Glomerular endothelial cell (primary cell): ENCODE measurements around the gene ZNF48. TPM values are rescaled to one million over a fixed set of nuclear protein-coding genes. Genes with fewer than 3 reads are reported as not detected.

Experiments
- DNase-seq: peaks from one replicate; pipeline ENCODE4 v3.0.0-alpha.2; 2011; ENCODE audit warnings: low read depth, low spot score; ENCODE audit errors: extremely low read depth
- total RNA-seq: library from RNA; depleted of rRNA; stranded (reverse); fragments of >200 nt; gene quantifications from 2 replicates; pipeline ENCODE4 v1.2.3, GENCODE V29; 2015

Gene ZNF48
- 14.0 and 14.4 TPM in 2 replicates for total RNA-seq

DNA sequence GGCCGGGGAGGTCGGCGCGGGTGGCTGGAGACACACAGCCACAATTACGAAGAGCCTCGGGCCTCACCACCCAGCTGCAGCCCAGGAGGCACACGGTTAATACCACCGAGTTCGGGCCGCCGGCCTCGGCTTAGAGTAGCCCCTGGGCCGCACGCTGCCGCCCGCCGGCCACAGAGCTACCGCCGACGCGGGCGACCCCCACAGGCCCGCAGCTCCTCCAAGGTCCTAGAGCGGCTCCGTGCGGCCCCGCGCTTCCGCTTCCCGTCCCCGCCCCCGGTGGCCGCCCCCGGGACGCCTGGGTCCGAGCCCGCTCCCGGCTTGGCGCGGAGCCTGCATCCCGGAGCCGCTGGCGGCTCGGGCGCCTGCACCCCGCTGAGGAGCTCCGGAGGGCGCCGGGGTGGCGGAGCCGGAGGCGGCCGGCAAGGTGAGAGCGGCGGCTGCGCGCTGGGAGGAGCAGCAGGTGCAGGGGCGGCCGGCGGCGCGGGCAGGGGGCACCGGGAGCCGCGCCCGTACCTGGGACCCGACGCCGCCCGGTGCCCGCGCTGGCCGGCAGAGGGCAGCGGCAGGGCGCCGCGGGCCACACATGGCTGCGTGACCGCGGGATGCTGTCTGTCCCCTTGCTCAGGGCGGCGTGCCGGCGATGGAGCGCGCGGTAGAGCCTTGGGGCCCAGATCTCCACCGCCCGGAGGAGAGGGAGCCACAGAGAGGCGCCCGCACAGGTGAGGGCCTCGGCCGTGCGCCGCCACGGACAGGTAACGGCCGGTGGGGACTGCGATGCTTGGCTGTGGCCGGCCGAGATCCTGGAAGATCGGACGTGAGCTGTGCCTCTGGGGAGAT is at the start of gene ZNF48:
Gene ZNF48 (plus strand): TSS at position 266 of the 837 bp plus-strand sequence. CDS start 375 bp downstream, at position 641.
- no peak for DNase-seq

DNA sequence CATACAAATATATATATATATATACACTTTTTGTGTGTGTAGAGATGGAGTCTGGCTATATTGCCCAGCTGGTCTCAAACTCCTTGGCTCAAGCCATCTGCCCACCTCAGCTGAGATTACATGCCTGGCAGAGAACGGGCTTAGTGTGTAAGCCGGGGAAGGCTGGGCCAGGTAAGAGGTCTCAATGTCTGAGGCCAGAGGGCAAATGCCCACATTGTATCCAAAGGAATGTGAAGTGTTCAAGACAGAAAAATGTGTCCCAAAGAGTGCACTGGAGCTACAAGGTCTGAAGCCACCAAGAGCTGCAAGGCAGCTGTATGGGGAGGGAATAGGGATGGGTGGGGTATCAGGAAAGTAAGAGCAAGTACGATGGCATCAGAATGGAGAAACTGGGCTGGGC is 48.9 kb upstream of the ZNF48 start:
- DNase-seq = no peak

DNA sequence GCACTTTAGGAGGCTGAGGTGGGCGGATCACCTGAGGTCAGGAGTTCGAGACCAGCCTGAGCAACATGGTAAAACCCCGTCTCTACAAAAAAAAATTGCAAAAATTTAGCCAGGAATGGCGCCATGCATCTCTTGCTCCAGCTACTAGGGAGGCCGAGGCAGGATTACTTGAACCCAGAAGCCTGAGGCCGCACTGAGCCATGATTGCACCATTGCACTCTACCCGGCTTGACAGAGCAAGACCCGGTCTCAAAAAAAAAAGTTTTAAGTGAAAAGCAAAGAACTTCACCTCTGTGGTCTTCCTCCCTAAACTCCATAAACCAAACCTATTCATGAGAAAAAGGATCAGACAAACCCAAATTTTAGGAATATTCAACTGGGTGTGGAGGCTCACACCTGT is 47.1 kb upstream of the ZNF48 start:
- DNase-seq = no peak

DNA sequence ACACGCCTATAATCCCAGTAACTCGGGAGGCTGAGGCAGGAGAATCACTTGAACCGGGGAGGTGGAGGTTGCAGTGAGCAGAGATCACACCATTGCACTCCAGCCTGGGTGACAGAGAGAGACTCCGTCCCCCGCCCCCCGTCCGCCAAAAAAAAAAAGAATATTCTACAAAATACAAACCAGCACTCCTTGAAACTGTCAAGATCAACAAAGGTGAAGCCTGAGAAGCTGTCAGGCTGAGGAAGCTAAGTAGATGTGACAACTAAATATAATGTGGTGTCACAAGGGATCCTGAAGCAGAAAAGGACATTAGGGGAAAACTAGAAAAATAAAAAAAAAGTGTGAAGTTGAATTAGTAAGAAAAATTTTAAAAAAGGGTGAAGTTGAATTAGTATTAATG is 46.3 kb upstream of the ZNF48 start:
- DNase-seq = no peak

DNA sequence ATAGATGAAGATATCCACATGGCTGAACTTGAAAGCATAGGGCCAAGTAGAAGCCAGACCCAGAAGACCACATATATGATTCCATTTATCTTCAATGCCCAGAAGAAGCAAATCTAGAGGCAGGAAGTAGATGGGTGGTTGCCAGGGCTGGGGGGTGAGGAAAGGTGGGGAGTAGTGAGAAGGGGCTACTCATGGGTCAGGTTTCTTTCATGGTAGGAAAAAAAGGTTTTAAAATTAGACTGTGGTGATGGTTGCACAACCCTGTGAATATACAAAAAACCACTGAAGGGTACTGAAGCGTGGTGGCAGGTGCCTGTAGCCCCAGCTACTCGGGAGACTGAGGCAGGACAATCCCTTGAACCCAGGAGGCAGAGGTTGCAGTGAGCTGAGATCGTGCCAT is 45.5 kb upstream of the ZNF48 start:
- DNase-seq = no peak

DNA sequence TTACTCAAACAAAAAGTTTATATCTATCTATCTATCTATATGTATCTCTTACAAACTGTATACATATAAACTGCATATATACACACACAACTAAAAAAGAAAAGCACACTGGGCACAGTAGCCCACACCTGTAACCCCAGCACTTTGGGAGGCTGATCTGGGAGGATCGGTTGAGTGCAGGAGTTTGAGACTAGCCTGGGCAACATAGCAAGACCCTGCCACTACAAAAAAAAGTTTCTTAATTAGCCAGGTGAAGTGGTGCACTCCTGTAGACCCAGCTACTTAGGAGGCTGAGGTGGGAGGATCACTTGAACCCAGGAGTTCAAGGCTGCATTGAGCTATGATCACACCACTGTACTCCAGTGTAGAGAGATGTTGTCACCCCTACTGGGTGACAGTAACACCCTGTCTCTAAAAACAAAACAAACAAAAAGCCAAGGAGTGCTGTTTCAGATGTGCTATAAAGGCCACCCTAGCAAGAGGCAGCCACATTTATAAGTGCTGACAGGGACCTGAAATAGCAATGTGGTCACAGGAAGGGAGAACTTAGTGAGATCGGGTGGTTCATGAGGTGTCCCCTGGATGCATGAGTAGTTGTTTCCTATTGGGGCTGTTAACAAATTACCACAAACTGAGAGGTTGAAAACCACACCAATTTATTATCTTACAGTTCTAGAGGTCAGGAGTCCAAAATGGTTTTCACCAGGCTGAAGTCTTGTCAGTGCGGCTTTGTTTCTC is 44.9 kb upstream of the ZNF48 start:
- DNase-seq = no peak

DNA sequence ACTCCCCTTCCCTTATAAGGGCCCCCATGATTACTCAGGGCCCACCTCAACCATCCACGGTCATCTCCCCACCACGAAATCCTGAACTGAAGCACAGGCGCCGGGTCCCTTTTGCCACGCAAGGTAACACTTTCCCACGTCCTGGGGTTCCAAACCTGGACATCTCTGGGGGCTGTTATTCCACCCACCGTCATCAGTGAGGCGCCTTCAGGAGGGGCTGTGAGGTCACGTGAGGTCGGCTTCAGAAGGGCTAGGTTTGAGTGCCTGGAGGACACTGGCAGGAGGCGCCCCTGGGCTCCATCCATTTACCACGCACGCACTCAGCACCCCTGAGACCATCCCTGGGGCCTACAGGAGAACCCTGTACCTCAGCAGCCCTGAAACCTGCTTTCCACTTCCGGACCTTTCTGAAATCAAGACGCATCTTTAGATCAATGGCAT is 44.2 kb upstream of the ZNF48 start:
- DNase-seq = no peak

DNA sequence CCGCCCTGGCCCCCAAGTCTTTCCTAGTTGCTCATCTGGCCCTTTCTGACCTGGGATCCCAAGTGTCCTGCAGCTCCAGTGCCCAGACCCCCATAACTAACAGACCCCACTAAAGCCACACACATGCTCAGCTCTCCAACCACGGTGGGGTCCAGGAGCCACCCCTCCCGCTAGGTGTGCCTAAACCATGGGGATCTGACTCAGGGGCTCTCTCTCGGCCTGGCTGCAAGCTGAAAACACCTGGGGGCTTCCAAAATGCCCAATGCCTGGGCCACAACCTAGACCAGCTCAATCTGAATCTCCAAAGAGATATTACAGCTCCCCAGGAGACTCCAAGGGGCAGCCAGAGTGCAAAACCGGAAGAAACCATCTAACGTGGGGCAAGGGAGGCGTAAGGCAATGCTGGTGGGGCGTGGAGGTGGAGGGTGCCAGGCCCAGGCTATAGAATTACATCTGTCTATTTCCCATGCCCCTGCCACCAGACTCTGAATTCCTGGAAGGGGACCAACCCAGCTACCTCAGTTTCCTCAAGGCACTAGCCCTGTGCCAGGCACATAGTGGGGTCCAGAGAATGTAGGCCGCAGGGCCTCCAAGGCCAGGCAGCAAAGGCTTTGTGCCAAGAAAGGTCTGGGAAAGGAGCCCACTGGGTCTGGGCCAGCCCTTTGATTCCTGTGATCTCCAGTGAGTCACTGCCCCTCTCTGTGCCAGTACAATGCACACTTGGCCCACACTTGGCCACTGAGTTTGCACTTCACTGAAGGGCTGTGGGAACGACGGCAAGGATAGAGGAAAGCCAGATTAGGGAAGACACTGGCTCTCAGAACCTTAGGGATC is 43.4 kb upstream of the ZNF48 start:
- DNase-seq = peak; percentile 80

DNA sequence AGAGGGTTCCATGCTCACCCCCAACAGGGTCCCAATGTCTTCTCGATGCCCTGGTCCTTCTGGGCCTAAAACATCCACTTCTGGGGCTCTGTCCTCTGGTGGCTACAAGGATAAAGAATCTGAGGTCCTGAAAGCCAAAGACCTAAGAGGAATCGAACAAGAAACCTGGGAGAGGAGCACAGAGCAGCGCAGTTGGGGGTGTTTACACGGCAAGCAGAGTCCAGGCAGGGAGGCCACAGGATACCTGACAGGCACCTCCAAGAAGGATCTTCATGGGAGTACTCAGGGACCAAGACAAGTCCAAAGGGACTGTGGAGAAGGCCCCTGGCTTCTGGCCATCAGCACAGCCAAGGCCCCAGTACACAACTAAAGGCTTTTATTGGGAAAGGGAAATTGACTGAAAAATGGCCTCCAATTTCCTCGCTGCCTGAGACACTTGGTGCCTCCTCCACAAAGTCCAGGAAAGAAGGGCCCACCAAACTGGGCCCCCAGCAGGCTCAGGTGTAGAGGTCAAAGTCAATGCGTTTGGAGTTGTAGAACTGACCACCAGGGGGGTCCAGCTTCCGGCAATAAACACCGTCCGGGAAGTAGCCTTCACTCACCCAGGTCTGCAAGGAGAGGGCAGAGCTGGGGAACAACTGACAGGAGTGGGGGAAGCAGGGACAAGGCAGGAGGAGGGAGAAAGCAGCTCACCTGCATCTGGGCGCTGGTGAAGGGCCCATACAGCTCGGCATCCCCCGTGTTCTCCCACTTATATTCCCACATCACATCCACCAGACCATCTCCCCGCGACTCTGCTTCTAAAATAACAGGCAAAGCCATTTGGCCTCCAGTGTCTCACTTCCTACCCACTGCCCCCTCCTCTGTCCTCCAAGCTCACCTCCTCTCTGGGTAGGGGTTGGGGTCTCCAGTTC is 42.5 kb upstream of the ZNF48 start:
- no peak for DNase-seq

DNA sequence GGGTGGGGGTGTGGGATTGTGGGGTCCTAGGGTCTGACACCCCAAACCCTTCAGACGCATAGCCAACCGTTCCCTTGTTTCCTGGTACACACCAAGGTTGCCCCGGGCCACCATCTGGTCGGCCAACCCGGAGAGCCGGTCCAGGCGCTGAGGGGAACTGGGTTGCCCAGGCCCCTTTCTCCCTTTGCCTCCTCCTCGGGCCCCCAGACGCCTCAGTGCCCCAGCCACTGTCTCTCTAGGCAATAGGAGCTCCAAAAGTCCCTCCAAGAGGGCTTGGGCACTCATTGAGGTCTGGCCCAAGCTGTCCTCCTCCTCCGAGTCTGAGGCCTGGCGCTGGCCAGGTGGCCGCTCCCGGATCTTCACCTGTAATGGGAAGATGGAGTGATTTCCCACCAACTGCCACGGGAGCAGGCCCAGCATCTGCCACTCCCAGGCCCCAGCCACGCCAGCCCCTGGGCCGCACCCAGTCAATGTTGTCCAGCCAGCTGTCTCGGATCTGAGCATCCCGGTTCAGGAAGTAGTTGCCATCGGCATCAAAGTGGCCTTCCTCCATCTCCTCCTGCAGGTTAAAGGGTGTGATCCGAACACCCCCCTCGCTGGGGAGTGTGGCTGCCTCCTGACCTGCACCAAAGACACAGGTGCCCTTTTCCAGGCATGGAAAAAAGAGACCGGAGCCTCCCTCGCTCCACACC is 41.6 kb upstream of the ZNF48 start:
- DNase-seq = no peak

DNA sequence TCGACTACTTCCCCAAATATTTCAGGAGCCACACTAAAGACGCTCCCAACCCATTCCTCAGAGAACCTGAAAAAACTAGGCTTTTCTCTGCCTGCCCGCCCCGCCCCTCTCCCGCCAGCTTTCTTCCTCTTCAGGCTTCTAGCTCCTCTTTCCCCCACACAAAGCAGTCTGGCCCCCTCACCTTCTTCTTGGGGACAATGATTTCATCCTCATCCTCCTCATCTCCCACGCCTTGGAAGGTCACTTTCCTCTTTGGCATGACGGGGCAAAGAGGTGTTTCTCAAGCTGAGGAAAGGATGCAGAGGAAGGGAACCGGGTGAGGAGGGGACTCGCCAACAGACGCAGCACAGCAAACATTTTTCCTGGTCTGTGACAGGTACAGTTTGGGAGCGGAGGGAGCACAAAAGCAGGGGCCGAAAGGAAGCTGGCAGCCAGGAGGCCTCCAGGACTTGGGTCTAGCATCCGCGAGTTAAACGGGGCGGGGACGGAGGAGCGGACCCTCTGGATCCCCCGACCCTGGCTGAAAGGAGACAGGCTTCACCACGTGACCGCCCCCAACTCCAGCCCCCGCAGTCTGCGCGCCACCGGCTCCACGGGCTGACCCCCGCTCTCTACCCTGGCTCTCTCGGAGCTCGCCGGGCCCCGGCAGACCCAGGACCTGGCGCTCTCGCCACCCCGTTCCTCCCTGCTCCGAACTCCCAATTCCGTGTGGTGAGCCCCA is 40.6 kb upstream of the ZNF48 start:
- DNase-seq = no peak

DNA sequence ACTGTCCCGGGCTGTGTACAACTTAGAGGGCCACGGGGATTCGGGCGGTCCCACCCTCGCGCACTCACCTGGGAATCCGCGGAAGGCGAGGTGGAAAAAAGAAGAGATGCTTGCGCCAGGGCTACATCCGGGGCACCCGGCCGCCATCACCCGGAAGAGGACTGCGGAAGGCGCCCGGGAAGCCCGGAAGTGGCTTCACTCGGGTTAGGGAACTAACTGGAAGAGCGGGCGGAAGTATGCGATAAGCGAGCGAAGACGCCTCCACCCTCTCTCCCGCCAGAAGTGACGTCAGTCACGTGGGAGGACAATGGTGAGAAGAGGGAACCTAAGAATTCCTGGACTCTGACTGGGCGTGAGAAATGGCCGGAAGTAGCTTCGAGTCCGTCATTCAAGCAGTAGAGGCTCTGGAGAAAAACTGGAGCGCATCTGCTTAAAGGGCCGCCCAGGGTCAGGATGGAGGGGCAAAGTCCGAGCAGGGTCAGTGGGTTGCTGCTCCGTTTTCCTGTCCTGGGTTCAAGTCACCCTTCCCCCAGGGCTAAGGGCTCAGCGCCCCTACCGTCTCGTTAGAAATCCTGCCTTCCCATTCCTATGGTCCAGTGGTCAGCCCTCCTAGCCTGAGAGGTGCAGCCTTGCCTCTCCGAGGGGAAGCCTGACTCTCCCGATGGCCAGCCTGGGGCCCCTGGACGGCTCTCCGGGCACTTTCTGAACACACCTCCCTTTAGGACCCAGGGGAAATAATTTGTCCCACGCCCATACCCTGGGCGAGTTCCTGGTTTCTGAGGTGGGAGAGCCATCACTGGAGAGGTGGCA is 39.9 kb upstream of the ZNF48 start, which contains the start of gene CD2BP2:
Gene CD2BP2 (minus strand): TSS at position 165 of the 810 bp plus-strand sequence. CDS start 627 bp downstream, outside the sequence.
- DNase-seq = peak; percentile 95

DNA sequence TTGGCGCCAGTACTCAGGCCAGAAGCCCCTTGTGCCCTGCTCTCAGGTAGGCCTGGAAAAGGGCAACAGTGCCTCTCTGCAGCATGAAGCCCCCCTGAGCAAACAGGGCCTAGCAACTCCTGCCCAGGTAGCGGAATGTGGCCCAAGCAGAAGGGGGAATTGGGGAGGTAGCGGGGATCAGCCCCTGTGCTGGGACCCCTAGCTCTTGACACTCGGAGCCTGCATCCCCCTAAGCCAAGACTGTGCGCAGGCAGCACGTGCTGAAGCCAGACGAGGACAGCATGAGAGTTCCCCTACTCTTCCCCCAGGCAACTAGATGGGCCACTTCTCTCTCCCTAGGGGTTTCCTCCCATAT is 39.3 kb upstream of the ZNF48 start:
- DNase-seq = no peak

DNA sequence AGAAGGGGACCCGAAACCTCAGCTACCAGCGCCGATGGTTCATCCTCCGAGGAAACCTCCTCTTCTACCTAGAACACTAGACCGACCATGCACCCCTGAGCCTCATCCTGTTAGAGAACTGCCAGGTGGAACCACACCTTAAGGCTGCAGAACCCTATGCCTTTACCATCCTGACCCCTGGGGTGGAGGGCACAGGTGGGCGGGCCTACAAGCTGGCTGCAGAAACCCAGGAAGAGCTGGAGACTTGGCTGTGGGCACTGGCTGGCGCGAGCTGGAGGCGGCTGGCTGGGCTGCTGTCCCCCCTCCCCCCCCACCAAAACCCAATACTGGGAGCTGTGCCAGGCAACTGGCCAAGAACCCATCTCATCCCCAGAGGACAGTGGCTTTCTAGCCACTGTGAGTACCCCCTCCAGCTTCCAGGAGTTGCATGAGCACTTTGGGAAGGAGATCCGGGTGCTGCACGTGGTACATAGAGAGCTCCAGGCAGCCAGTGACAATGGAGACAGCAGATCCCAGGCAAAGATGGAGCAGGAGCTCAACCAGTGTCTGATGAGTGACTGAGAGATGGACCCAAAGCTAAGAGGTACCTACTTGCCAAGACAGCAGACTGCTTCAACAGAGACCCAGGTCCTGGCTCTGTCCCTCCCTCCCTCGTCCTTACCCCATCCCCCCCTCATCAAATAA is 38.7 kb upstream of the ZNF48 start:
- DNase-seq = no peak

DNA sequence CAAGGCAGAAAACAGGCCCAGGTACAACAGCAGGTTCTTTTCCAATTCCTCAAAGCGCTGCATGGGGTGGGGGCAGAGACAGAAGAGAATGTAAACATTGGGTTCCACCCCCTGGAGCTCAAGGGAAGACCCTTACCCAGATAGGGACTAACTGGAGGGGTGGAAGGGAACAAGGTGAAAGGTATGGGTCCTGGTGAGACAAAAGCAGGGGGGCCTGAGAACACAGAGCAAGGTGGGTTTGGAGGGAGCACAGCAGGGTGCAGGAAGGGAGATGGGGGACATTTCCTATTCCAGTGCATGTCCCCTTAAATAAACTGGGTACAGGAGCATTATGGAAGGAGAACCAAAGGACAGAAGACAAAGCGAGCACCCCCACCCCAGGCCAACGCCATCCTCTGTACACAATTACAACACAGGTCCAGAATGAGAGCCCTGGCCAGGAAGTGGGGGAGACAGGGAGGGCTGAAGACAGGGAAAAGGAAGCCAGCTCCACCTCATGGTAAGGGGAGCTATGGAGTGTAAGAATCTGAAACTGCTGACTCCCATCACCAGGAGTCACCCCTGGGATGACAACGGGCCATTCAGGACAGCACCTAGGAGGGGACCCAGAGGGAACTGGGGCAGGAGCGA is 38.0 kb upstream of the ZNF48 start:
- DNase-seq = no peak

DNA sequence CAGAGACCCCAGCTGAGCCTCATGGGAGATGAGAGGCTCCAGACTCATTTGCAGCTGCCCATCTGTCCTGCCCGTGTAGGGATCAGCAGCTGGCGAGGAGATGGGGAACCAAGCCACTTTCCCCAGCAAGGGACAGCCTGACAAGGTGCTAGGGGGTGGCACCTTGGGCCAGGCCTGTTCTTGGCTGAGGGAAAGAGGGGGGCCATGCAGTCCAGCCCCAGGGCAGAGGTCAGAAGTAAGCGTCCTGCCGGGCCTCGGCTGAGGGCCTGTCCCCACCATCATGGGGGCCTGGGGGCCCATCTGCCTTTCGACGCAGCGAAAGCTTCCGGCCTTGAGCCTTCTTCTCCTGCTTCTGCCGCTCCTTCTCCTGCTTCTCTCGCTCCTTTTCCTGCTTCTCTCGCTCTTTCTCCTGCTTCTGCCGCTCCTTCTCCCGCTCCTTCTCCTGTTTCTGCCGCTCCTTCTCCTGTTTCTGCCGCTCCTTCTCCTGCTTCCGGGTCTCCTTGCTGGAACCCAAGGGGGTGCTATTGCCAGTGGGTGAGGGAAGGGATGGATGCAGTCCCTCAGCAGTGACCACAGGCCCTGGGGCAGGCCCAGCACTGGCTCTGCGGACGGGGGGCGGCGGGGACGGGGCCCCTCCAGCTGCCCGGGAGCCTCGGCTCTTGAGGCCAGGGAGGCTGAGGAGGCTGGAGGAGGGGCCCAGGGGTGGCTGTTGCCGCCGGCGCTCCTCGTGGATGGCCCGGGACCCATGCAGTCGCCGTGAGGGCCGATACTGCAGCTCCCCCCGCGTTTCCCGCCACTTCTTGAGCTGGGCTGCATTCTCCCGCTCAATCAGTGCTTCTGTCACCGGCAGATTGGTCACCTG is 37.3 kb upstream of the ZNF48 start:
- no peak for DNase-seq
